KMS-11 (cell line): ENCODE measurements around the gene TNPO1.

Experiments
- H2AFZ ChIP-seq: fragments of 200-600 bp; sonication (generic); 2 replicates; pipeline ENCODE4 v1.6.1; 2016; ENCODE audit warnings: antibody characterized with exemption, mixed run types, low read depth
- H3K27ac ChIP-seq: fragments of 200-600 bp; sonication (generic); 2 replicates; pipeline ENCODE4 v1.6.1; 2016; ENCODE audit warnings: mild to moderate bottlenecking, mixed run types
- H3K27me3 ChIP-seq: fragments of 200-600 bp; sonication (generic); 2 replicates; pipeline ENCODE4 v1.6.1; 2017; ENCODE audit warnings: mild to moderate bottlenecking, low read depth, mixed run types, moderate library complexity; ENCODE audit not compliant: insufficient read depth
- H3K36me3 ChIP-seq: fragments of 200-600 bp; sonication (generic); 2 replicates; pipeline ENCODE4 v1.6.1; 2017; ENCODE audit warnings: mild to moderate bottlenecking, mixed run types; ENCODE audit not compliant: insufficient read depth
- H3K4me1 ChIP-seq: fragments of 200-600 bp; sonication (generic); 2 replicates; pipeline ENCODE4 v1.6.1; 2016; ENCODE audit warnings: mild to moderate bottlenecking, low read depth, mixed run types; ENCODE audit not compliant: poor library complexity, severe bottlenecking
- H3K4me2 ChIP-seq: fragments of 200-600 bp; sonication (generic); 2 replicates; pipeline ENCODE4 v1.7.0; 2016; ENCODE audit warnings: mild to moderate bottlenecking, mixed run types
- H3K4me3 ChIP-seq: fragments of 200-600 bp; sonication (generic); IDR thresholded peaks from 2 replicates; pipeline ENCODE4 v1.6.1; 2017; ENCODE audit warnings: low read depth, low read length, mixed read lengths; ENCODE audit not compliant: insufficient read depth
- H3K79me2 ChIP-seq: fragments of 200-600 bp; sonication (generic); 2 replicates; pipeline ENCODE4 v1.6.1; 2016; ENCODE audit warnings: low read depth, mixed run types; ENCODE audit not compliant: insufficient read depth
- H3K9ac ChIP-seq: fragments of 200-600 bp; sonication (generic); 2 replicates; pipeline ENCODE4 v1.6.1; 2016; ENCODE audit warnings: mild to moderate bottlenecking, mixed run types
- H4K20me1 ChIP-seq: fragments of 200-600 bp; sonication (generic); 2 replicates; pipeline ENCODE4 v1.6.1; 2016; ENCODE audit warnings: mild to moderate bottlenecking, mixed run types; ENCODE audit not compliant: insufficient read depth
- CTCF ChIP-seq: fragments of 200-600 bp; sonication (generic); conservative IDR thresholded peaks from 2 replicates; pipeline ENCODE4 v1.6.1; 2017; ENCODE audit warnings: low read depth, mild to moderate bottlenecking, antibody characterized with exemption, low read length, moderate library complexity, mixed read lengths

Gene TNPO1

GRCh38 chr5:72878854-72879253 is 62.4 kb downstream of the TNPO1 start:
- Histone ChIP-seq H2AFZ (no peak overlapping the region), H3K27ac (no peak overlapping the region), H3K4me1 (no peaks in the 10 kb centered on the region), H3K9ac (no peak overlapping the region), H3K79me2 (peaks cover 17% of the 10 kb centered on the region; the same call in 1 of the 2 replicates), H3K27me3 (no peaks in the 10 kb centered on the region), H3K4me3 (no peak overlapping the region), H3K4me2 (no peak overlapping the region), H3K36me3 (peaks cover 9% of the 10 kb centered on the region), H4K20me1 (0 out of 2 replicates have a peak, but pooled peaks cover 3% of the 10 kb centered on the region)
- TF ChIP-seq CTCF = no peak

GRCh38 chr5:72882989-72883388 is 66.5 kb downstream of the TNPO1 start:
- H3K27ac ChIP-seq = no peak overlapping the region
- H4K20me1 ChIP-seq = no peaks in the 10 kb centered on the region
- no peaks in the 10 kb centered on the region for H3K4me1 ChIP-seq
- peaks cover 11% of the 10 kb centered on the region; the same call in 1 of the 2 replicates for H3K36me3 ChIP-seq
- no peak overlapping the region for H2AFZ ChIP-seq
- no peak overlapping the region for H3K4me3 ChIP-seq
- no peak for TF ChIP-seq CTCF
- H3K27me3 ChIP-seq = no peaks in the 10 kb centered on the region
- H3K9ac ChIP-seq = no peak overlapping the region
- no peak overlapping the region for H3K4me2 ChIP-seq
- H3K79me2 ChIP-seq = peaks cover 19% of the 10 kb centered on the region; the same call in 1 of the 2 replicates

- Histone ChIP-seq H3K36me3 (peaks cover 16% of the 10 kb centered on the region; the same call in 1 of the 2 replicates), H3K79me2 (peaks cover 13% of the 10 kb centered on the region; the same call in 1 of the 2 replicates), H3K4me1 (no peaks in the 10 kb centered on the region), H2AFZ (no peak overlapping the region), H3K4me2 (no peak overlapping the region), H3K4me3 (no peak overlapping the region), H4K20me1 (no peaks in the 10 kb centered on the region), H3K27me3 (no peaks in the 10 kb centered on the region), H3K9ac (no peak overlapping the region), H3K27ac (no peak overlapping the region)
- TF ChIP-seq CTCF = no peak
Measured at GRCh38 chr5:72883850-72884249, 67.4 kb downstream of the TNPO1 start.

- no peak for TF ChIP-seq CTCF
- no peaks in the 10 kb centered on the region for H3K4me1 ChIP-seq
- no peaks in the 10 kb centered on the region for H4K20me1 ChIP-seq
- peaks cover 16% of the 10 kb centered on the region; the same call in 1 of the 2 replicates for H3K36me3 ChIP-seq
- H3K4me3 ChIP-seq = no peak overlapping the region
- no peak overlapping the region for H3K27ac ChIP-seq
- H3K79me2 ChIP-seq = peaks cover 11% of the 10 kb centered on the region; the same call in 1 of the 2 replicates
- no peak overlapping the region for H2AFZ ChIP-seq
- no peak overlapping the region for H3K4me2 ChIP-seq
- no peak overlapping the region for H3K9ac ChIP-seq
- no peaks in the 10 kb centered on the region for H3K27me3 ChIP-seq
Measured at GRCh38 chr5:72884892-72885291, 68.4 kb downstream of the TNPO1 start.
